ENCODE results near the gene MERTK. TPM values are rescaled to one million over a fixed set of nuclear protein-coding genes. Genes with fewer than 3 reads are reported as not detected.

Gene MERTK
- total and polyA plus RNA-seq, 2 of the 8 experiments (the other 6 are each of a cell fraction or from before 2014, with no cell fraction given), result 6.5 to 7.0 TPM

- Histone ChIP-seq H2BK5ac (ENCODE audit: low read depth, low read length) (no peak overlapping the region), H3K4me1 (replicated peaks in 1 of 4; ENCODE audit: control insufficient read depth in 3 of 4, insufficient read depth in 4 of 4, low read length in 3 of 4) (peaks cover 0 to 3% (median 0%) of the 10 kb centered on the region in 4 experiments; a peak in 1 of 7 replicates), H3K36me3 (ENCODE audit: control insufficient read depth in 2 of 4, insufficient read depth in 4 of 4, low read length in 3 of 4) (no peaks in the 10 kb centered on the region), H3K23me2 (ENCODE audit: low read depth, low read length) (0 out of 2 replicates have a peak, but pooled peaks cover 1% of the 10 kb centered on the region), H3K79me1 (ENCODE audit: low read depth, low read length) (no peaks in the 10 kb centered on the region), H3K4me3 (ENCODE audit: extremely low read depth in 1 of 4, insufficient read depth in 2 of 4, low read depth in 3 of 4, low read length in 4 of 4) (no peak overlapping the region), H2BK20ac (ENCODE audit: low read length) (no peak overlapping the region), H2BK15ac (ENCODE audit: low read length) (no peak overlapping the region), H3K14ac (ENCODE audit: insufficient read length) (no peak overlapping the region), H3K27me3 (replicated peaks in 1 of 4; ENCODE audit: control insufficient read depth in 3 of 4, extremely low read depth in 1 of 4, insufficient read depth in 3 of 4, low read length in 3 of 4) (no peaks in the 10 kb centered on the region), H3K4me2 (ENCODE audit: insufficient read depth in 1 of 2, low read depth in 2 of 2, low read length in 2 of 2) (no peak overlapping the region), H3K27ac (ENCODE audit: low read depth, low read length) (no peak overlapping the region), H2BK120ac (replicated peaks; ENCODE audit: low read depth, low read length) (no peak overlapping the region), H4K8ac (ENCODE audit: extremely low read depth, insufficient read depth, low read length) (no peak overlapping the region), H2AFZ (ENCODE audit: low read length) (no peak overlapping the region), H3K56ac (replicated peaks; ENCODE audit: insufficient read length, low read depth, low read length) (no peak overlapping the region), H4K20me1 (replicated peaks in 1 of 2; ENCODE audit: control insufficient read depth in 1 of 2, insufficient read depth in 2 of 2, low read length in 2 of 2) (no peaks in the 10 kb centered on the region), H3K79me2 (ENCODE audit: control insufficient read depth in 1 of 2, insufficient read depth in 2 of 2, low read length in 2 of 2) (no peaks in the 10 kb centered on the region), H4K91ac (replicated peaks; ENCODE audit: insufficient read length, low read length) (no peak overlapping the region), H3K9me3 (ENCODE audit: insufficient read depth in 2 of 2, low read depth in 1 of 2, low read length in 1 of 2) (no peaks in the 10 kb centered on the region), H4K5ac (ENCODE audit: insufficient read length, low read depth, low read length) (no peak overlapping the region), H3K18ac (ENCODE audit: extremely low read depth, low read length) (no peak overlapping the region), H2AK5ac (ENCODE audit: low read depth, low read length) (no peak overlapping the region), H3K9ac (replicated peaks in 1 of 4; ENCODE audit: extremely low read depth in 1 of 4, low read depth in 3 of 4, low read length in 3 of 4) (no peak overlapping the region), H3K23ac (ENCODE audit: insufficient read length) (no peak overlapping the region), H2BK12ac (ENCODE audit: low read depth, low read length) (no peak overlapping the region), H3K4ac (replicated peaks; ENCODE audit: insufficient read length, low read depth, low read length) (no peak overlapping the region)
- POLR2A ChIA-PET (ENCODE audit: partially characterized antibody), result no interaction called here
- FAIRE-seq, result no peak
- 88% methylated on average over 6 of the region's 6 CpGs; no CpG with 5 or more reads in 1 of the 2 experiments for WGBS, 2 experiments (ENCODE audit: extremely low coverage in 1 of 2, insufficient coverage in 1 of 2, insufficient read length in 1 of 2, insufficient replicate concordance in 2 of 2, low coverage in 1 of 2, low lambda C conversion rate in 2 of 2, missing lambda C conversion rate in 1 of 2)
- CTCF ChIA-PET (ENCODE audit: partially characterized antibody), result interaction anchor here (1.0 to 2.5 kb wide), 6 partner anchors 9 to 164 kb away, joined by 3 to 8 read pairs (median 4); no protein-coding TSS in a partner anchor
- no peak for DNase-seq (ENCODE audit: low read depth in 1 of 2, low spot score in 2 of 2)
- TF ChIP-seq CTCF (IDR thresholded peaks at IDR 0.05; ENCODE audit: control extremely low read depth in 1 of 3, insufficient read depth in 1 of 3, low read depth in 1 of 3, low read length in 3 of 3), result no peak
- TF ChIP-seq SAP30 (IDR thresholded peaks at IDR 0.05; ENCODE audit: insufficient read depth, insufficient replicate concordance, low read length), result no peak
- no peak for TF ChIP-seq RBBP5 (IDR thresholded peaks at IDR 0.05; ENCODE audit: borderline replicate concordance, low read depth, low read length)
Measured at GRCh38 chr2:111957872-111958354, 59.5 kb downstream of the MERTK start.

Measured in H1 (cell line).